Upper lobe of left lung (tissue), 4 donors: ENCODE results near the gene KLK15.

Experiments
- CTCF ChIP-seq, 6 experiments: fragments of 450-650 bp in 4 of 6; fragments of 200-600 bp in 2 of 6; sonication (generic) in 2 of 6; IDR thresholded peaks; one replicate each; pipeline ENCODE4 v1.5.1; 2016 to 2019; ENCODE audit warnings: antibody characterized with exemption in 6 of 6
- POLR2A ChIP-seq, 4 donors: fragments of 450-650 bp; IDR thresholded peaks; one replicate each; pipeline ENCODE4 v1.5.1; 2016 to 2017; ENCODE audit warnings: antibody characterized with exemption in 4 of 4, mild to moderate bottlenecking in 2 of 4
- POLR2AphosphoS5 ChIP-seq, 2 donors: sonication (generic); formaldehyde crosslinking; IDR thresholded peaks; one replicate each; pipeline ENCODE4 v1.5.1; 2017; ENCODE audit warnings: antibody characterized with exemption in 2 of 2

- TF ChIP-seq CTCF (IDR thresholded peaks at IDR 0.05) = no peak
- no peak for TF ChIP-seq POLR2A (IDR thresholded peaks at IDR 0.05)
- no peak for TF ChIP-seq POLR2AphosphoS5 (IDR thresholded peaks at IDR 0.05)
Observed at GRCh38 chr19:50777261-50777660, 56.1 kb downstream of the KLK15 start.
